Natural killer cell treated with Interleukin-12 subunit alpha and Interleukin-12 subunit beta and Interleukin-15 and Interleukin-18, amount 100 ng/mL, for 72 hours (primary cell): Measurements from ENCODE around the gene PGS1. TPM values are rescaled to one million over a fixed set of nuclear protein-coding genes. Genes with fewer than 3 reads are reported as not detected.
"Not testable (repeated sequence)": the region's sequence is repeated elsewhere in the genome, so short reads cannot be mapped to it uniquely, and the experiment has no call there.

Experiments
- ATAC-seq, 2 donors: fragments of 150-1000 bp; cut with Tn5 transposase in 1 of 2; sonication (Bioruptor Pico), chemical (Tn5 transposase) in 1 of 2; 2 replicates each; pipeline ENCODE4 v1.10.0; 2021
- DNase-seq: peaks from one replicate; pipeline ENCODE4 v3.0.0; 2022; ENCODE audit warnings: low spot score
- H3K27ac Mint-ChIP-seq, 2 donors: 1 replicate in 1 of 2; 2 replicates in 1 of 2; pipeline ENCODE4 v1.8.0; 2022; ENCODE audit warnings: mixed read lengths in 2 of 2, mild to moderate bottlenecking in 1 of 2, moderate library complexity in 1 of 2
- H3K27me3 Mint-ChIP-seq, 2 donors: 1 replicate in 1 of 2; 2 replicates in 1 of 2; pipeline ENCODE4 v1.8.0; 2022; ENCODE audit warnings: mixed read lengths in 2 of 2
- H3K36me3 Mint-ChIP-seq: one replicate; pipeline ENCODE4 v1.8.0; 2022; ENCODE audit warnings: mixed read lengths
- H3K4me1 Mint-ChIP-seq, 2 donors: 1 replicate in 1 of 2; 2 replicates in 1 of 2; pipeline ENCODE4 v1.8.0; 2022; ENCODE audit warnings: low read depth in 2 of 2, mixed read lengths in 2 of 2, mild to moderate bottlenecking in 1 of 2
- H3K4me3 Mint-ChIP-seq: one replicate; pipeline ENCODE4 v1.8.0; 2022; ENCODE audit warnings: mixed read lengths
- H3K9me3 Mint-ChIP-seq: 2 replicates; pipeline ENCODE4 v1.8.0; 2022; ENCODE audit warnings: mixed read lengths
- total RNA-seq, 2 donors: library from RNA; stranded (reverse); gene quantifications; one replicate each; pipeline ENCODE4 v1.2.3, GENCODE V29; 2022

The PGS1 gene
- total RNA-seq, 2 donors from 2014 or later, result 83.0 to 139 TPM

GRCh38 chr17:78461799-78462053 lies 83.3 kb downstream of the PGS1 start:
- Mint-ChIP-seq H3K9me3 (no peaks in the 10 kb centered on the region), H3K4me1 (no peaks in the 10 kb centered on the region), H3K36me3 (no peaks in the 10 kb centered on the region), H3K27ac (no peak overlapping the region), H3K4me3 (no peak overlapping the region), H3K27me3 (no peaks in the 10 kb centered on the region)
- no peak for DNase-seq
- ATAC-seq, result no peak

GRCh38 chr17:78462148-78462547 lies 83.7 kb downstream of the PGS1 start:
- no peaks in the 10 kb centered on the region for H3K27me3 Mint-ChIP-seq
- H3K4me1 Mint-ChIP-seq, result no peaks in the 10 kb centered on the region
- no peak overlapping the region for H3K27ac Mint-ChIP-seq
- H3K4me3 Mint-ChIP-seq, result no peak overlapping the region
- no peak for ATAC-seq
- H3K36me3 Mint-ChIP-seq, result no peaks in the 10 kb centered on the region
- no peak for DNase-seq
- no peaks in the 10 kb centered on the region for H3K9me3 Mint-ChIP-seq

DNA sequence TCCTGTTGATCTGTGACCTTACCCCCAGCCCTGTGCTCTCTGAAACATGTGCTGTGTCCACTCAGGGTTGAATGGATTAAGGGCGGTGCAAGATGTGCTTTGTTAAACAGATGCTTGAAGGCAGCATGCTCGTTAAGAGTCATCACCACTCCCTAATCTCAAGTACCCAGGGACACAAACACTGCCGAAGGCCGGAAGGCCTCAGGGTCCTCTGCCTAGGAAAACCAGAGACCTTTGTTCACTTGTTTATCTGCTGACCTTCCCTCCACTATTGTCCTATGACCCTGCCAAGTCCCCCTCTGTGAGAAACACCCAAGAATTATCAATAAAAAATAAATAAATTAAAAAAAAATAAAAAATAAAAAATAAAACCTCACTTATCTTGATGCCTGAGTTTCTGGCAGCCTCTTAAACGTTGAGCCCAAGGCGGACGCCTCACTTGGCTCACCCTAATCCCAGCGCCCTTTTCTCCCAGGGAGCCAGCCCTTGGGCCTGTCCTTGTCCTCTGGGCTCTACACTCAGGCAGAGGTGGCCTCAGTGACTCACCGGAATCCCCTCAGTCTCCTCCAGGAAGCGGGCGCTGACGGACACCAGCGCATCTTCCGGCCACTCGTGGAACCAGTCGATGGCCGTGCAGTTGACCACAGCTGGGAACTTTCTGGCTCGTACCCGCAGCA lies 87.8 kb downstream of the PGS1 start:
- ATAC-seq, H3K4me1 Mint-ChIP-seq, H3K4me3 Mint-ChIP-seq, H3K27me3 Mint-ChIP-seq, H3K9me3 Mint-ChIP-seq, DNase-seq, H3K27ac Mint-ChIP-seq, H3K36me3 Mint-ChIP-seq: not testable (repeated sequence)

- no peak overlapping the region for H3K4me3 Mint-ChIP-seq
- H3K27me3 Mint-ChIP-seq, result peaks cover 0 to 3% of the 10 kb centered on the region in 2 donors
- no peaks in the 10 kb centered on the region for H3K36me3 Mint-ChIP-seq
- H3K9me3 Mint-ChIP-seq, result no peaks in the 10 kb centered on the region
- DNase-seq (no peak), ATAC-seq (no peak)
- no peak overlapping the region for H3K27ac Mint-ChIP-seq
- H3K4me1 Mint-ChIP-seq, result no peaks in the 10 kb centered on the region
Measured at GRCh38 chr17:78466786-78467715, 88.6 kb downstream of the PGS1 start.

GRCh38 chr17:78468366-78468765 lies 89.9 kb downstream of the PGS1 start:
- no peaks in the 10 kb centered on the region for H3K36me3 Mint-ChIP-seq
- ATAC-seq, result no peak

DNA sequence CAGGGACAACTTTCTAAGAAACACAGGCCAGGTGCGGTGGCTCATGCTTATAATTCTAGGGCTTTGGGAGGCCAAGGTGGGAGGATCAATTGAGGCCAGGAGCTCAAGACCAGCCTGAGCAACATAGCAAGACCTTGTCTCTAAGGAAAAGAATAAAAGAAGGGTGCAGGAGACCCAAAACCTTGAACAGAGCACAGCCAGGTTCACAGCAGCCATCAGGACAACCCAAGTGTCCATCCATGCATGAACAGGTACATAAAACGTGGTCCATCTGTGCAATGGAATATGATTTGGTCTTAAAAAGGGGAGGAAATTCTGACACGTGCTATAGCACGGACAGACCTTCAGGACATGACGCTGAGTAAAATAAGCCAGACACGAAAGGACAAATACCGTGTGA lies 91.0 kb downstream of the PGS1 start:
- Mint-ChIP-seq H3K4me1 (peaks cover under 1% of the 10 kb centered on the region in 2 donors), H3K9me3 (no peaks in the 10 kb centered on the region), H3K36me3 (no peaks in the 10 kb centered on the region), H3K4me3 (no peak overlapping the region), H3K27ac (no peak overlapping the region), H3K27me3 (peaks cover 0 to 7% of the 10 kb centered on the region in 2 donors)
- ATAC-seq (no peak), DNase-seq (no peak)

More at GRCh38 chr17:78468366-78468765, 89.9 kb downstream of the PGS1 start:
- Mint-ChIP-seq H3K27ac (no peak overlapping the region), H3K4me1 (no peaks in the 10 kb centered on the region), H3K27me3 (peaks cover 0 to 7% of the 10 kb centered on the region in 2 donors), H3K4me3 (no peak overlapping the region), H3K9me3 (no peaks in the 10 kb centered on the region)
- DNase-seq, result no peak

GRCh38 chr17:78471635-78472034 lies 93.2 kb downstream of the PGS1 start:
- Mint-ChIP-seq H3K4me3 (no peak overlapping the region), H3K4me1 (peaks cover 9 to 14% of the 10 kb centered on the region in 2 donors), H3K27ac (no peak overlapping the region), H3K27me3 (peaks cover 0 to 7% of the 10 kb centered on the region in 2 donors), H3K36me3 (no peaks in the 10 kb centered on the region), H3K9me3 (no peaks in the 10 kb centered on the region)
- ATAC-seq, result no peak
- DNase-seq, result no peak

GRCh38 chr17:78472035-78472905 lies 93.8 kb downstream of the PGS1 start:
- Mint-ChIP-seq H3K4me1 (peaks cover 9 to 14% of the 10 kb centered on the region in 2 donors), H3K36me3 (no peaks in the 10 kb centered on the region), H3K27ac (peak overlapping the region in 1 of 2 donors; percentile 16), H3K9me3 (no peaks in the 10 kb centered on the region), H3K27me3 (peaks cover 0 to 7% of the 10 kb centered on the region in 2 donors), H3K4me3 (no peak overlapping the region)
- no peak for DNase-seq
- no peak for ATAC-seq

DNA sequence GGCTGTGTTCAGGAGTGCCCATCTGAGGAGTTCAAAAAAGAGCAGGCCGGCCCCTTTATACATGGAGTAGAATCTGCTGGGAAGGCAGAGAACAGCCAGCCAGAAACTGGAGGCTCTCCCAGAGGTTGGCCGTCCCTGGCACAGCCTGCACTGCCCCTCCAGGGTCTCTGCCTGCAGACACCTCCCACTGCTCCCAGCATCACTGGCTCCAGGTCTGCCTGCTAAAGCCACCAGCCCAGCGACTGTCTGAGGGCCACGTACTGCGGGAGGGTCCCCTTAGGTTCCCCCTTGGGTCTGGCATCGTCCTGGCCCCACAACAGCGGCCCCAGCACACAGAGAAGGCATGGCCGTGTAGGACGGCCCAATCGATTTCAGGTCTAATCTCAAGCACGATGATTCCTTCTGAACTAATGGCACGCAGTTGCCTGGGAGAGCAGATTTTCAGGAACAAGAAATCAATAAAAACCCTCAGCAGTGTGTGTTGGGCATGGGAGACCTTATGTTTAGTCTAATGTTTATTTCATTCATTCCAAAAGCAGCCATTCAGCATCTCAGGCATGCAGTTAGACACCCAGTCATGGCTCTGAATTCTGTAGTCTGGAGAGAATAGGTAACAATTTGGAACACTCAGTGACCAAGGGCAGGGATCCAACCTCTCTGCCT lies 95.6 kb downstream of the PGS1 start:
- Mint-ChIP-seq H3K27me3 (peaks cover 0 to 7% of the 10 kb centered on the region in 2 donors), H3K4me3 (no peak overlapping the region), H3K4me1 (peaks cover 9 to 14% of the 10 kb centered on the region in 2 donors), H3K36me3 (no peaks in the 10 kb centered on the region), H3K27ac (peak overlapping the region; percentile 55 to 69), H3K9me3 (no peaks in the 10 kb centered on the region)
- ATAC-seq (no peak), DNase-seq (no peak)

Other genes with a start within 250 kb of the PGS1 start
- 100 to 1,000 TPM; 282 to 351 TPM for gene TMC6, start 249.9 kb upstream of the PGS1 start, total RNA-seq
- 100 to 1,000 TPM in 1 of 2 donors, 10 to 100 TPM in 1; 87.1 to 209 TPM for gene TMC8, start 247.9 kb upstream of the PGS1 start, total RNA-seq
- not detected for gene C17orf99, start 232.3 kb upstream of the PGS1 start, total RNA-seq
- 100 to 1,000 TPM in 1 of 2 donors, 10 to 100 TPM in 1; 84.9 to 120 TPM for gene SYNGR2, start 210.1 kb upstream of the PGS1 start, total RNA-seq
- gene TK1, start 191.6 kb upstream of the PGS1 start, total RNA-seq, result 100 to 1,000 TPM in 1 of 2 donors, 10 to 100 TPM in 1; 66.8 to 138 TPM
- 10 to 100 TPM; 17.0 to 49.7 TPM for gene AFMID, start 191.3 kb upstream of the PGS1 start, total RNA-seq
- 100 to 1,000 TPM in 1 of 2 donors, 10 to 100 TPM in 1; 42.4 to 100 TPM for gene BIRC5, start 164.4 kb upstream of the PGS1 start, total RNA-seq
- not detected for gene TMEM235, start 147.0 kb upstream of the PGS1 start, total RNA-seq
- 100 to 1,000 TPM; 110 to 156 TPM for gene SOCS3, start 18.6 kb upstream of the PGS1 start, total RNA-seq
- gene DNAH17, start 198.7 kb downstream of the PGS1 start, total RNA-seq, result under 1 TPM; 0.14 to 0.22 TPM